ENCODE results near the gene REPS2.

The REPS2 gene

GRCh38 chrX:17053502-17053901 is 107.0 kb downstream of the REPS2 start:
- Histone ChIP-seq H3K36me3 (ENCODE audit: control insufficient read depth, insufficient read depth, low read length) (no peaks in the 10 kb centered on the region), H3K79me1 (ENCODE audit: low read length) (no peaks in the 10 kb centered on the region), H3K4me2 (ENCODE audit: low read length) (no peak overlapping the region), H3K4me1 (ENCODE audit: control insufficient read depth, low read depth, low read length) (no peaks in the 10 kb centered on the region), H2BK120ac (ENCODE audit: low read depth, low read length) (no peak overlapping the region), H2BK5ac (ENCODE audit: low read length) (no peak overlapping the region), H3K27ac (ENCODE audit: low read depth, low read length) (no peak overlapping the region), H3K4ac (ENCODE audit: low read depth, low read length) (no peak overlapping the region), H2AK5ac (ENCODE audit: low read length) (no peak overlapping the region), H4K5ac (ENCODE audit: low read length) (no peak overlapping the region), H3K18ac (ENCODE audit: low read length) (no peak overlapping the region), H3K9ac (ENCODE audit: low read length) (no peak overlapping the region), H3K4me3 (ENCODE audit: low read length) (no peak overlapping the region), H3K23ac (ENCODE audit: low read length) (no peak overlapping the region), H3K56ac (ENCODE audit: low read length) (no peak overlapping the region), H3K27me3 (ENCODE audit: insufficient read depth, low read length, poor library complexity) (no peaks in the 10 kb centered on the region), H3K79me2 (ENCODE audit: control insufficient read depth, insufficient read depth, low read length) (no peaks in the 10 kb centered on the region), H2BK15ac (replicated peaks; ENCODE audit: low read depth) (no peak overlapping the region), H4K8ac (ENCODE audit: low read depth, low read length) (no peak overlapping the region)
- no CpG with 5 or more reads among the region's 5 CpGs for WGBS (ENCODE audit: extremely low coverage, insufficient coverage, low lambda C conversion rate)
- DNase-seq: no peak

GRCh38 chrX:17056868-17057608 is 110.6 kb downstream of the REPS2 start:
- Histone ChIP-seq H3K79me1 (ENCODE audit: low read length) (no peaks in the 10 kb centered on the region), H3K27me3 (ENCODE audit: insufficient read depth, low read length, poor library complexity) (no peaks in the 10 kb centered on the region), H3K9ac (ENCODE audit: low read length) (no peak overlapping the region), H4K5ac (ENCODE audit: low read length) (no peak overlapping the region), H2BK15ac (replicated peaks; ENCODE audit: low read depth) (no peak overlapping the region), H3K4me3 (ENCODE audit: low read length) (no peak overlapping the region), H3K4ac (ENCODE audit: low read depth, low read length) (no peak overlapping the region), H3K27ac (ENCODE audit: low read depth, low read length) (no peak overlapping the region), H2AK5ac (ENCODE audit: low read length) (no peak overlapping the region), H3K36me3 (ENCODE audit: control insufficient read depth, insufficient read depth, low read length) (no peaks in the 10 kb centered on the region), H3K4me2 (ENCODE audit: low read length) (no peak overlapping the region), H3K56ac (ENCODE audit: low read length) (no peak overlapping the region), H3K4me1 (ENCODE audit: control insufficient read depth, low read depth, low read length) (no peaks in the 10 kb centered on the region), H3K23ac (ENCODE audit: low read length) (no peak overlapping the region), H2BK120ac (ENCODE audit: low read depth, low read length) (no peak overlapping the region), H3K79me2 (ENCODE audit: control insufficient read depth, insufficient read depth, low read length) (no peaks in the 10 kb centered on the region), H2BK5ac (ENCODE audit: low read length) (no peak overlapping the region), H3K18ac (ENCODE audit: low read length) (no peak overlapping the region), H4K8ac (ENCODE audit: low read depth, low read length) (no peak overlapping the region)
- no peak for DNase-seq
- WGBS (ENCODE audit: extremely low coverage, insufficient coverage, low lambda C conversion rate): no CpG with 5 or more reads among the region's 2 CpGs

GRCh38 chrX:17062065-17062464 is 115.6 kb downstream of the REPS2 start:
- no peak overlapping the region for H3K23ac ChIP-seq (ENCODE audit: low read length)
- no peak overlapping the region for H3K4me3 ChIP-seq (ENCODE audit: low read length)
- no peak overlapping the region for H2AK5ac ChIP-seq (ENCODE audit: low read length)
- no peaks in the 10 kb centered on the region for H3K36me3 ChIP-seq (ENCODE audit: control insufficient read depth, insufficient read depth, low read length)
- no peak overlapping the region for H3K4ac ChIP-seq (ENCODE audit: low read depth, low read length)
- H2BK120ac ChIP-seq (ENCODE audit: low read depth, low read length): no peak overlapping the region
- no peaks in the 10 kb centered on the region for H3K79me2 ChIP-seq (ENCODE audit: control insufficient read depth, insufficient read depth, low read length)
- DNase-seq: no peak
- H2BK15ac ChIP-seq (replicated peaks; ENCODE audit: low read depth): no peak overlapping the region
- H2BK5ac ChIP-seq (ENCODE audit: low read length): no peak overlapping the region
- no peak overlapping the region for H3K56ac ChIP-seq (ENCODE audit: low read length)
- H4K5ac ChIP-seq (ENCODE audit: low read length): no peak overlapping the region
- no peak overlapping the region for H3K9ac ChIP-seq (ENCODE audit: low read length)
- no peaks in the 10 kb centered on the region for H3K79me1 ChIP-seq (ENCODE audit: low read length)
- H3K18ac ChIP-seq (ENCODE audit: low read length): no peak overlapping the region
- H3K4me2 ChIP-seq (ENCODE audit: low read length): no peak overlapping the region
- H3K27me3 ChIP-seq (ENCODE audit: insufficient read depth, low read length, poor library complexity): no peaks in the 10 kb centered on the region
- H4K8ac ChIP-seq (ENCODE audit: low read depth, low read length): no peak overlapping the region
- H3K27ac ChIP-seq (ENCODE audit: low read depth, low read length): no peak overlapping the region
- no peaks in the 10 kb centered on the region for H3K4me1 ChIP-seq (ENCODE audit: control insufficient read depth, low read depth, low read length)

GRCh38 chrX:17065100-17065499 is 118.6 kb downstream of the REPS2 start:
- Histone ChIP-seq H3K56ac (ENCODE audit: low read length) (no peak overlapping the region), H3K79me1 (ENCODE audit: low read length) (no peaks in the 10 kb centered on the region), H3K18ac (ENCODE audit: low read length) (no peak overlapping the region), H4K5ac (ENCODE audit: low read length) (no peak overlapping the region), H2BK5ac (ENCODE audit: low read length) (no peak overlapping the region), H3K27ac (ENCODE audit: low read depth, low read length) (no peak overlapping the region), H3K4ac (ENCODE audit: low read depth, low read length) (no peak overlapping the region), H2AK5ac (ENCODE audit: low read length) (no peak overlapping the region), H4K8ac (ENCODE audit: low read depth, low read length) (no peak overlapping the region), H3K27me3 (ENCODE audit: insufficient read depth, low read length, poor library complexity) (no peaks in the 10 kb centered on the region), H2BK15ac (replicated peaks; ENCODE audit: low read depth) (no peak overlapping the region), H3K4me1 (ENCODE audit: control insufficient read depth, low read depth, low read length) (no peaks in the 10 kb centered on the region), H3K79me2 (ENCODE audit: control insufficient read depth, insufficient read depth, low read length) (no peaks in the 10 kb centered on the region), H3K36me3 (ENCODE audit: control insufficient read depth, insufficient read depth, low read length) (no peaks in the 10 kb centered on the region), H3K4me2 (ENCODE audit: low read length) (no peak overlapping the region), H3K9ac (ENCODE audit: low read length) (no peak overlapping the region), H3K4me3 (ENCODE audit: low read length) (no peak overlapping the region), H3K23ac (ENCODE audit: low read length) (no peak overlapping the region), H2BK120ac (ENCODE audit: low read depth, low read length) (no peak overlapping the region)
- no CpG with 5 or more reads among the region's 5 CpGs for WGBS (ENCODE audit: extremely low coverage, insufficient coverage, low lambda C conversion rate)
- no peak for DNase-seq

GRCh38 chrX:17067534-17067933 is 121.1 kb downstream of the REPS2 start:
- Histone ChIP-seq H2BK5ac (ENCODE audit: low read length) (no peak overlapping the region), H2BK120ac (ENCODE audit: low read depth, low read length) (no peak overlapping the region), H3K27me3 (ENCODE audit: insufficient read depth, low read length, poor library complexity) (no peaks in the 10 kb centered on the region), H4K8ac (ENCODE audit: low read depth, low read length) (no peak overlapping the region), H3K4ac (ENCODE audit: low read depth, low read length) (no peak overlapping the region), H3K79me1 (ENCODE audit: low read length) (no peaks in the 10 kb centered on the region), H4K5ac (ENCODE audit: low read length) (no peak overlapping the region), H2AK5ac (ENCODE audit: low read length) (no peak overlapping the region), H3K4me2 (ENCODE audit: low read length) (no peak overlapping the region), H3K23ac (ENCODE audit: low read length) (no peak overlapping the region), H3K4me3 (ENCODE audit: low read length) (no peak overlapping the region), H3K36me3 (ENCODE audit: control insufficient read depth, insufficient read depth, low read length) (no peaks in the 10 kb centered on the region), H3K56ac (ENCODE audit: low read length) (no peak overlapping the region), H2BK15ac (replicated peaks; ENCODE audit: low read depth) (no peak overlapping the region), H3K9ac (ENCODE audit: low read length) (no peak overlapping the region), H3K4me1 (ENCODE audit: control insufficient read depth, low read depth, low read length) (no peaks in the 10 kb centered on the region), H3K18ac (ENCODE audit: low read length) (no peak overlapping the region), H3K79me2 (ENCODE audit: control insufficient read depth, insufficient read depth, low read length) (no peaks in the 10 kb centered on the region), H3K27ac (ENCODE audit: low read depth, low read length) (no peak overlapping the region)
- DNase-seq: no peak
- WGBS (ENCODE audit: extremely low coverage, insufficient coverage, low lambda C conversion rate): 100% methylated on average over 1 of the region's 1 CpG

- Histone ChIP-seq H3K27me3 (ENCODE audit: insufficient read depth, low read length, poor library complexity) (no peaks in the 10 kb centered on the region), H3K36me3 (ENCODE audit: control insufficient read depth, insufficient read depth, low read length) (no peaks in the 10 kb centered on the region), H4K8ac (ENCODE audit: low read depth, low read length) (no peak overlapping the region), H3K79me1 (ENCODE audit: low read length) (no peaks in the 10 kb centered on the region), H2BK5ac (ENCODE audit: low read length) (no peak overlapping the region), H3K4me3 (ENCODE audit: low read length) (no peak overlapping the region), H3K18ac (ENCODE audit: low read length) (no peak overlapping the region), H2BK120ac (ENCODE audit: low read depth, low read length) (no peak overlapping the region), H3K56ac (ENCODE audit: low read length) (no peak overlapping the region), H4K5ac (ENCODE audit: low read length) (no peak overlapping the region), H3K23ac (ENCODE audit: low read length) (no peak overlapping the region), H3K4ac (ENCODE audit: low read depth, low read length) (no peak overlapping the region), H2AK5ac (ENCODE audit: low read length) (no peak overlapping the region), H3K9ac (ENCODE audit: low read length) (no peak overlapping the region), H3K4me1 (ENCODE audit: control insufficient read depth, low read depth, low read length) (no peaks in the 10 kb centered on the region), H3K79me2 (ENCODE audit: control insufficient read depth, insufficient read depth, low read length) (no peaks in the 10 kb centered on the region), H2BK15ac (replicated peaks; ENCODE audit: low read depth) (no peak overlapping the region), H3K4me2 (ENCODE audit: low read length) (no peak overlapping the region), H3K27ac (ENCODE audit: low read depth, low read length) (no peak overlapping the region)
- DNase-seq: no peak
- WGBS (ENCODE audit: extremely low coverage, insufficient coverage, low lambda C conversion rate): no CpG with 5 or more reads among the region's 2 CpGs
Observed at GRCh38 chrX:17072301-17072700, 125.8 kb downstream of the REPS2 start.

All from mesendoderm (in vitro differentiated cells).